Measurements from ENCODE around the gene NTN1. TPM values are rescaled to one million over a fixed set of nuclear protein-coding genes. Genes with fewer than 3 reads are reported as not detected.

The NTN1 gene
- total RNA-seq, 2 donors from 2014 or later = 3.6 to 4.0 TPM

- 90 to 100% methylated on average over 2 of the region's 2 CpGs for WGBS, 2 donors
- intact Hi-C loops (cut with DNase I) = no loop called here
- no peak for DNase-seq
- H3K27ac ChIP-seq = no peak overlapping the region
- H3K4me3 ChIP-seq = no peak overlapping the region
- ATAC-seq = no peak
- TF ChIP-seq POLR2A (IDR thresholded peaks at IDR 0.05) (no peak), CTCF (IDR thresholded peaks at IDR 0.05) (no peak)
- no peaks in the 10 kb centered on the region for H3K9me3 ChIP-seq
- H3K36me3 ChIP-seq (replicated peaks in 1 of 2; ENCODE audit: insufficient read depth in 1 of 2, low read depth in 2 of 2) = no peaks in the 10 kb centered on the region
- no peaks in the 10 kb centered on the region for H3K27me3 ChIP-seq
- H3K4me1 ChIP-seq = no peaks in the 10 kb centered on the region
These were observed 266.0 kb downstream of the NTN1 start for GRCh38 chr17:9287306-9287705.

GRCh38 chr17:9290226-9290613 is 268.9 kb downstream of the NTN1 start:
- Histone ChIP-seq H3K9me3 (no peaks in the 10 kb centered on the region), H3K36me3 (replicated peaks in 1 of 2; ENCODE audit: insufficient read depth in 1 of 2, low read depth in 2 of 2) (no peaks in the 10 kb centered on the region), H3K4me3 (no peak overlapping the region), H3K27ac (no peak overlapping the region), H3K27me3 (no peaks in the 10 kb centered on the region), H3K4me1 (no peaks in the 10 kb centered on the region)
- intact Hi-C loops (cut with DNase I) = no loop called here
- DNase-seq = no peak
- TF ChIP-seq POLR2A (IDR thresholded peaks at IDR 0.05) = no peak
- WGBS, 2 donors = 73 to 77% methylated on average over 7 of the region's 7 CpGs
- ATAC-seq = no peak

GRCh38 chr17:9291912-9292560 is 270.7 kb downstream of the NTN1 start:
- DNase-seq = peak; percentile 32 to 60 (median 42)
- TF ChIP-seq POLR2A (IDR thresholded peaks at IDR 0.05) = no peak
- peak; percentile 41 to 72 (median 64) for TF ChIP-seq CTCF (IDR thresholded peaks at IDR 0.05)
- intact Hi-C loops (cut with DNase I) = no loop called here
- 28 to 38% methylated on average over 8 of the region's 8 CpGs for WGBS, 2 donors
- Histone ChIP-seq H3K4me1 (no peaks in the 10 kb centered on the region), H3K36me3 (replicated peaks in 1 of 2; ENCODE audit: insufficient read depth in 1 of 2, low read depth in 2 of 2) (no peaks in the 10 kb centered on the region), H3K4me3 (no peak overlapping the region), H3K27ac (no peak overlapping the region), H3K9me3 (no peaks in the 10 kb centered on the region), H3K27me3 (no peaks in the 10 kb centered on the region)
- ATAC-seq = peak; percentile 71

GRCh38 chr17:9292561-9292941 is 271.2 kb downstream of the NTN1 start:
- TF ChIP-seq CTCF (IDR thresholded peaks at IDR 0.05) (no peak), POLR2A (IDR thresholded peaks at IDR 0.05) (no peak)
- ATAC-seq = no peak

More at GRCh38 chr17:9292561-9292941, 271.2 kb downstream of the NTN1 start:
- Histone ChIP-seq H3K27me3 (no peaks in the 10 kb centered on the region), H3K4me3 (no peak overlapping the region), H3K9me3 (no peaks in the 10 kb centered on the region), H3K4me1 (no peaks in the 10 kb centered on the region), H3K36me3 (replicated peaks in 1 of 2; ENCODE audit: insufficient read depth in 1 of 2, low read depth in 2 of 2) (no peaks in the 10 kb centered on the region), H3K27ac (no peak overlapping the region)
- no peak for DNase-seq
- intact Hi-C loops (cut with DNase I) = no loop called here
- WGBS, 2 donors = 88 to 89% methylated on average over 2 of the region's 2 CpGs

Small RNAs within 50 kb of the gene (small RNA-seq; reads per million reads assigned to genes)
- gene AC005695.3 = not detected

Other genes starting within 250 kb of the NTN1 start
- 1 to 10 TPM; 3.9 to 8.6 TPM for gene MFSD6L, start 222.1 kb upstream of the NTN1 start, total RNA-seq
- gene PIK3R6, start 153.8 kb upstream of the NTN1 start, total RNA-seq = under 1 TPM in 1 of 2 donors, not detected in 1; 0.66 TPM
- gene PIK3R5, start 55.8 kb upstream of the NTN1 start, total RNA-seq = 1 to 10 TPM; 4.6 to 4.7 TPM